Measurements from ENCODE around the gene KRTAP3-1. TPM values are rescaled to one million over a fixed set of nuclear protein-coding genes. Genes with fewer than 3 reads are reported as not detected.
"Not testable (repeated sequence)": the region's sequence is repeated elsewhere in the genome, so short reads cannot be mapped to it uniquely, and the experiment has no call there.

KRTAP3-1 gene
- polyA plus RNA-seq, 1 donor = not detected

- no peak for DNase-seq
Measured at GRCh38 chr17:41015454-41015853, 6.5 kb upstream of the KRTAP3-1 start.

GRCh38 chr17:41013606-41014005 is 4.7 kb upstream of the KRTAP3-1 start:
- DNase-seq = no peak

DNA sequence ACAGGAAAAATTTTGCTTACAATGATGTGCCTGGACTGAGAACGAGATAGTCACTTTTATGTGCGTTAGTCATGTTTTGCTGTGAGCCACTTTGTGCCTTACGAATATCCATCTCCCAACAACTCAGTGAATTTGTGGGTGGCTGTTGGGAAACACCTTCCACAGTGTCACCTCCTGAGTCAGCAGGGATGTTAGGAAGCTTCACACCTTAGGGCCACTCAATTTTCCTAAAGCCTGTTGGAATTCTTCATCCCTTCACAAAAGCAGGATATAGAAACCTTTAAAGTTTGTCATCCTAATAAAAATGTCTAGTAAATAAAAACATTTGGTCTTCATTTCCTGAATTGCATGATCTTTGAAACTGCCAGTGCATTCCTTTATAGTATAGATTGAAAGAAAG is 4.3 kb upstream of the KRTAP3-1 start:
- no peak for DNase-seq

DNA sequence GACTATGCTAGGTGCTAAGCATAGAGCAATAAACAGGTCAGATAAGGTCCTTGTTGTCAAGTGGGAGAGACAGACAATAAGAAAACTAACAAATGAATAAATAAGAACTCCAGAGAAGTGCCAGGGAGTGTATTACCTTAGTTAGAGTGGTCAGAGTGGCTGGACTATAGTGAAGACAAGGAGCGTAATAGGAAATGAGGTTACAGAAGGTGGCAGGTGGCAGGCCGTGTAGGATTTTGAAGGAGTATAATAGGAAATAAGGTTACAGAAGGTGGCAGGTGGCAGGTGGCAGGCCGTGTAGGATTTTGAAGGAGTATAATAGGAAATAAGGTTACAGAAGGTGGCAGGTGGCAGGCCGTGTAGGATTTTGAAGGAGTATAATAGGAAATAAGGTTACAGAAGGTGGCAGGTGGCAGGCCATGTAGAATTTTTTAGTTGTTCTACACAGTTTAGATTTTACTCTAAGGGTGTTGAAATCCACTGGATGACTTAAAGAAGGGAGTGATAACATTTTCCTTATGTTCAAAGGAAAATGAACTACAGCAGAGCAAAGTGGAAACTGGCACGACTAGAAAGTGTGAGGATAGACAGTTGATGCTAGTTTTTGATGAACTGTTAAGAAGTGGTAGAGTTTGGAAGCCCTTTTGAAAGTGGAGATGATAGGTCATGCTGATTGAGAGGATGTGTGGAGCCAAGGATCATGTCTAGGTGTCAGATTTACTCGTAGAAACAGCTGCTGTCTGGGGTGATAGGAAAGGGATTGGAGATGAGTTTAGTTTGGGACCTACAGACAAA is 3.6 kb upstream of the KRTAP3-1 start:
- no peak for DNase-seq

- DNase-seq = no peak
Measured at GRCh38 chr17:41010441-41010840, 1.5 kb upstream of the KRTAP3-1 start.

GRCh38 chr17:41009936-41010335 is 1.0 kb upstream of the KRTAP3-1 start:
- no peak for DNase-seq

DNA sequence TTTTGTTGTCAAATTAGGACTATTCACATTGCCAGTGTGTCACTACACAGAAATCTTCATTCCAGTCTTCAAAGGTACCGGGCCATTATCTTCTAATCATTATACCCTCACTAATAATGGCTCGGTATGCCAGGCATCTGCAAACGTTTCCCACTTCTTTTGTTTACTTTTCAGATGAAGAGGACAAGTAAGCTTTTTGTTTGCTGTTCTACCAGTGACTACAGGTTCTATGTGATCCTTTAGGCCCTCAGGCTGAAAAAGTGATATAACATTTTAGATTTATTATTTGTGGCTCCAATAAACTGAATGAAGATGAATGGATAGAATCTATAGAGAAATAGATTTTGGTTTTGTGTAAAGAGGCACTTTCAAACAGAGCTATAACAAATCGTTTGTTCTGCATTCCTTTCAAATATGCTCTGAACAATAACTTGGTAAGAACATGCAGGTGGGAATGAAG is 403 bp upstream of the KRTAP3-1 start:
- DNase-seq = no peak

GRCh38 chr17:41004397-41004796 is 4.5 kb downstream of the KRTAP3-1 start:
- no peak for DNase-seq

DNA sequence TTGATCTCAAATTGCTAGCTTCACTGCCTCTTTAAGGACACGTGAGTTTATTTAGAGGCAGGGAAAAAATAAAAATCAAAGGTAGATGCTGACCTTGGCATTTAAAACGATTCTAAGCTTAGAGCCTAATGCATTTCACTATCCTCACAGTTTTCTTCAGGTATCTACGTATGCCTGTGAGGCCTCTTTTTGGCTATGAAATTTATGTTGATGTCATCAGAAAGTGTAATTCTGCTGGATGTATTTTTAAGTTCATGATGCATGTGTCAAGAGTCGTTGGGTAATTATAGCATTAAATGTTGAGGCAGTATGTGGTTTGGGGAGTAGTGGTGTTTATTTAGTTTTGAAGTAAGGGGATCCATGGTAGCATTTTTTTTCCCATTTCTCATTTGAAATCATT is 5.0 kb downstream of the KRTAP3-1 start:
- no peak for DNase-seq

DNA sequence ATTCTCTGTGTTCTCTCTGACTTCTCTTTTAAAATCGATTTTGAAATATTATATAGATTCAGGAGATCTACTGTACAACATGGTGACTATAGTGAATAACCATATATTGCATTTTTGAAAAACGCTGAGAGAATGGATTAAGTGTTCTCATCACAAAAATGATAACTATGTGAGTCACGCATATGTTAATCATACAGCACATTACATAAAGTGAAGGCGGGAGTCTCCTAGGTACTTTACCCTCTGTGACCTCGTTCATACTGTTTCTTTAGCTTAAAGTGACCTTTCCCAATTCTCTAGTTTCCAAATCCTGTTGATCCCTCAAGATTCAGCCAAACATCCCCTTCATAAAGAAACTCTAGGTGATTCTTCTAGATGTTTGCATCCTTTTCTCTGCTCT is 6.1 kb downstream of the KRTAP3-1 start:
- DNase-seq = no peak

- DNase-seq = no peak
Measured at GRCh38 chr17:41001795-41002194, 7.1 kb downstream of the KRTAP3-1 start.

GRCh38 chr17:40999563-40999962 is 9.4 kb downstream of the KRTAP3-1 start, which contains the start of gene KRTAP3-2:
Gene KRTAP3-2, minus strand, starts transcription at chr17:40999906. Its CDS starts 53 bp downstream, at chr17:40999853.
- not testable (repeated sequence) for DNase-seq

GRCh38 chr17:40997361-40997760 is 11.6 kb downstream of the KRTAP3-1 start:
- DNase-seq = no peak

- no peak for DNase-seq
Measured at GRCh38 chr17:40996829-40997228, 12.1 kb downstream of the KRTAP3-1 start.

GRCh38 chr17:40995116-40995515 is 13.8 kb downstream of the KRTAP3-1 start:
- DNase-seq = no peak

- DNase-seq = no peak
Measured at GRCh38 chr17:40993839-40994238, 15.1 kb downstream of the KRTAP3-1 start, which contains the start of gene KRTAP3-3. Gene KRTAP3-3, minus strand, starts transcription at chr17:40994164. Its CDS starts 67 bp downstream, at chr17:40994097.

- no peak for DNase-seq
Measured at GRCh38 chr17:40993084-40993483, 15.8 kb downstream of the KRTAP3-1 start.

- no peak for DNase-seq
Measured at GRCh38 chr17:40992666-40993065, 16.3 kb downstream of the KRTAP3-1 start.

DNA sequence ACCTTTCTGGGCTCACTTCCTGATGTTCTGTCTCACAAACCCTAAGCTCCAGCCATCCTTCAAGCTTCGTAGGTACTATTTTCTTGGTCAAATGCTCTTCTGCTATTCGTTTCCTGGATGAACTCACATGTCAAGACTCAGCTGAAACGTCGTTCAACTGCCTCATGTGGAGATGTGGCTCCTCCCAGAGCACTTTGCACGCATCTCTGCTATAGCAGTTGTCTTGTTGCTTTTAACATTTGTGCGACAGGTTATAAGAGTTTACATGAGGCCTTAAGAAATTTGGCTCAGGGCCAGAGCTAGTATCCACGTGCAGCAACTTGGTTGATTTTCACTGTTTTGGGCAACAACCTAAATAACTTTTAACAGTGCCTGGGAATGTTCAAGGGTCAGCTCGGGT is 22.0 kb downstream of the KRTAP3-1 start:
- no peak for DNase-seq

GRCh38 chr17:40984226-40984625 is 24.7 kb downstream of the KRTAP3-1 start, which contains the start of gene KRT40:
Gene KRT40, minus strand, starts transcription at chr17:40984326. Its CDS starts 53 bp downstream, at chr17:40984273.
- DNase-seq = no peak

GRCh38 chr17:40981115-40981514 is 27.8 kb downstream of the KRTAP3-1 start:
- DNase-seq = no peak

GRCh38 chr17:40980596-40980995 is 28.3 kb downstream of the KRTAP3-1 start:
- DNase-seq = no peak

GRCh38 chr17:40980117-40980516 is 28.8 kb downstream of the KRTAP3-1 start:
- no peak for DNase-seq

All from left kidney (tissue), 2 donors.